ENCODE measurements around the gene NEO1. TPM values are rescaled to one million over a fixed set of nuclear protein-coding genes. Genes with fewer than 3 reads are reported as not detected.

NEO1 gene
- polyA plus RNA-seq, 1 of the 3 experiments (the other 2 are of a cell fraction) = 13.1 TPM

GRCh38 chr15:73176598-73176997 lies 124.3 kb downstream of the NEO1 start:
- H3K36me3 ChIP-seq (replicated peaks in 1 of 2; ENCODE audit: control insufficient read depth in 1 of 2, insufficient read depth in 2 of 2, low read length in 1 of 2) = peaks cover 16 to 22% of the 10 kb centered on the region in 2 experiments
- no peak for DNase-seq
- no peaks in the 10 kb centered on the region for H3K27me3 ChIP-seq (ENCODE audit: insufficient read depth)
- CTCF ChIA-PET = interaction anchor here (1.0 to 1.9 kb wide), 2 partner anchors 11 to 89 kb away, joined by 3 to 5 read pairs; no protein-coding TSS in a partner anchor
- no peaks in the 10 kb centered on the region for H3K9me2 ChIP-seq
- no peak overlapping the region for H3K4me2 ChIP-seq
- H3K9ac ChIP-seq = no peak overlapping the region
- H2AFZ ChIP-seq (ENCODE audit: low read depth) = no peak overlapping the region
- H3K4me1 ChIP-seq (ENCODE audit: control insufficient read depth in 1 of 2, insufficient read depth in 2 of 2, low read depth in 1 of 2, low read length in 1 of 2) = peaks cover 0 to 4% of the 10 kb centered on the region in 2 experiments; a peak in 2 of 4 replicates
- POLR2A ChIA-PET = no interaction called here
- H3K4me3 ChIP-seq (ENCODE audit: low read depth in 2 of 2, low read length in 1 of 2) = no peak overlapping the region
- 98% methylated on average over 2 of the region's 2 CpGs for WGBS (ENCODE audit: low lambda C conversion rate)
- TF ChIP-seq ZBTB33 (IDR thresholded peaks at IDR 0.05; ENCODE audit: borderline replicate concordance, low read depth) = no peak
- TF ChIP-seq CHD2 (IDR thresholded peaks at IDR 0.05; ENCODE audit: low read length, partially characterized antibody) = no peak
- TF ChIP-seq JUND (IDR thresholded peaks at IDR 0.05) = no peak
- no peak for TF ChIP-seq YY1 (IDR thresholded peaks at IDR 0.05; ENCODE audit: low read depth)
- no peak for TF ChIP-seq REST (IDR thresholded peaks at IDR 0.05; ENCODE audit: low read depth, low read length)
- no peak for TF ChIP-seq USF1 (IDR thresholded peaks at IDR 0.05; ENCODE audit: borderline replicate concordance, low read depth)
- TF ChIP-seq FOSL2 (IDR thresholded peaks at IDR 0.05; ENCODE audit: borderline replicate concordance, low read depth) = no peak
- TF ChIP-seq SMC3 (IDR thresholded peaks at IDR 0.05; ENCODE audit: low read depth, low read length) = no peak
- no peak for TF ChIP-seq USF2 (IDR thresholded peaks at IDR 0.05; ENCODE audit: borderline replicate concordance, low read depth, low read length)
- no peak for TF ChIP-seq ELF1 (IDR thresholded peaks at IDR 0.05)
- TF ChIP-seq EP300 (IDR thresholded peaks at IDR 0.05; ENCODE audit: borderline replicate concordance in 1 of 2, low read depth in 1 of 2, low read length in 1 of 2) = no peak
- no peak for TF ChIP-seq TAF1 (IDR thresholded peaks at IDR 0.05; ENCODE audit: borderline replicate concordance, low read depth, low read length)
- no peak for TF ChIP-seq RXRA (IDR thresholded peaks at IDR 0.05; ENCODE audit: borderline replicate concordance, low read depth)
- TF ChIP-seq FOXJ3 (CRISPR knock-in tag; IDR thresholded peaks at IDR 0.05) = no peak
- no peak for TF ChIP-seq MAX (IDR thresholded peaks at IDR 0.05; ENCODE audit: low read depth)
- no peaks in the 10 kb centered on the region for H3K9me3 ChIP-seq
- no peaks in the 10 kb centered on the region for H3K79me2 ChIP-seq (ENCODE audit: insufficient read depth)
- H3F3A ChIP-seq (replicated peaks; ENCODE audit: insufficient read depth) = no peaks in the 10 kb centered on the region
- H3K27ac ChIP-seq (ENCODE audit: low read depth in 2 of 2, low read length in 1 of 2) = no peak overlapping the region
- no peaks in the 10 kb centered on the region for H4K20me1 ChIP-seq (ENCODE audit: insufficient read depth)
